GM19035 (cell line): Measurements from ENCODE around the gene TOP3A.
"Not testable (repeated sequence)": the region's sequence is repeated elsewhere in the genome, so short reads cannot be mapped to it uniquely, and the experiment has no call there.

Source experiments
- ATAC-seq: cut with Tn5 transposase; IDR thresholded peaks from one replicate; pipeline ENCODE4 v1.9.1; 2021; ENCODE audit not compliant: unreplicated experiment

The TOP3A gene

GRCh38 chr17:18324140-18325050, 9.6 kb upstream of the TOP3A start:
- no peak for ATAC-seq

- ATAC-seq, result no peak
Observed at GRCh38 chr17:18323507-18324139, 8.8 kb upstream of the TOP3A start.

- ATAC-seq, result no peak
Observed at GRCh38 chr17:18323007-18323406, 8.2 kb upstream of the TOP3A start.

DNA sequence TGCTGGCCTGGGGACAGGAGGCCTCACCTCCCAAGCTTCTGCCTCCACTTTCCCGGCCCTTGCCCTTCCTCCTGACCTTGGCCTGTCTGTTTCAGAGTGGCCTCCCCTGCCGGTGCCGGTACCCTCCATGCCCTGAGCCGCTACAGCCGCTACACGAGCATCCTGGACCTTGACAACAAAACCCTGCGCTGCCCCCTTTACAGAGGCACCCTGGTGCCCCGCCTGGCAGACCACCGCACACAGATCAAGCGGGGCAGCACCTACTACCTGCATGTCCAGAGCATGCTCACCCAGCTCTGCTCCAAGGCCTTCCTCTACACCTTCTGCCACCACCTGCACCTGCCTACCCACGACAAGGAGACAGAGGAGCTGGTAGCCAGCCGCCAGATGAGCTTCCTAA, 7.7 kb upstream of the TOP3A start:
- no peak for ATAC-seq

DNA sequence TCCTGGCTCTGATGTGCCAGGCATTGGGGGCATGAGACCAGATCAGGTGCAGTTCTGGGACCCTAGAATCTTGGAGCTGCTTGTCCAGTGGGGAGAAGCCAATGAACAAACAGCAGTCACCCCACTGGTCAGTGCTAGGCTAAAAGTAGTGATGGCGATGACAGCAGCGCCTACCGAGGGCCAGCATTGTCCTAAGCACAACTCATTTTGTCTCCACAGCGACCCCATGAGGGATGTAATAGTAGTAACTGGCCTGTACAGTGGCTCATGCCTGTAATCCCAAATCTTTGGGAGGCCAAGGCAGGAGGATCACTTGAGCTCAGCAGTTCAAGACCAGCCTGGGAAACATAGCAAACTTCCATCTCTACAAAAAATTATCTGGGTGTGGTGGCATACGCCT, 6.5 kb upstream of the TOP3A start:
- no peak for ATAC-seq

DNA sequence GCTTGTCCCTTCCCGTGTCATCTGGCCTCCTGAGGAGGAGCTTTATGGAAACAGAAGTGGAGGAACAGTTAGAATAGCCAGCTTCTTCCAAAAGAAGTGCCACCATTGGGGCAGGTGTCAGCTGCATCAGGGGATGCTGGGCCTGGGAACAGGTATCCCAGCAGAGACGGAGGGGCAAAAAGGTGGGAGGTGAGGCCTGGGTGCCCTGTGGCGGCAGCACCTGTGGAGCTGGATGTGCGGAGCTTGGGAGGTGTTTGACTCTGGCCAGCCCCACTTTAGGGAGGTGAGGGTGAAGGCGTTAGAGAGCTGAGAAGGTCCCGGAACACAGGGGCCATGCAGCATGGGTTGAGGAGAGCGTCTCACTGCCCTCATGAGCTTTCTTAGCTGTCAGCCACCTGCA, 5.5 kb upstream of the TOP3A start:
- ATAC-seq, result no peak

GRCh38 chr17:18319604-18320256, 4.9 kb upstream of the TOP3A start:
- no peak for ATAC-seq

- ATAC-seq, result no peak
Observed at GRCh38 chr17:18318771-18319450, 4.1 kb upstream of the TOP3A start.

DNA sequence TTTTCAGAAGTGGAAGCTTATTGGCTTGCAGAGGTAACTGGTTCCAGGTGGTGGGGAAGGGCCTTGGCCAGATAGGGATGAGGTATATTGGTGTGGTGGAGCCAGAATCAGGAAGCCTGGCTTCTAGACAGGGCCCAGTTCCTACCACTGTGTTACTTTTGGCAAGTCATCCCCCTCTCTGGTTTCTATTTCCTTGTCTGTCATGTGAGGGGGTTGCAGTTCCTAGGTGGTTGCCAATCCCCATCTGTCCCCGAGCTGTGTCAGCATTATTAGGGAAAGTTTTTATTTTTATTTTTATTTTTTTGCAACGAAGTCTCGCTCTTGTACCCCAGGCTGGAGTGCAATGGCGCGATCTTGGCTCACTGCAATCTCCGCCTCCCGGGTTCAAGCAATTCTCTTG, 3.3 kb upstream of the TOP3A start:
- ATAC-seq, result no peak

- no peak for ATAC-seq
Observed at GRCh38 chr17:18315961-18316360, 1.2 kb upstream of the TOP3A start.

- ATAC-seq, result no peak
Observed at GRCh38 chr17:18315562-18315922, 748 bp upstream of the TOP3A start.

- peak; percentile 19 for ATAC-seq
Observed at GRCh38 chr17:18314059-18314730, 599 bp downstream of the TOP3A start.

GRCh38 chr17:18309202-18309601, 5.6 kb downstream of the TOP3A start:
- ATAC-seq, result no peak

GRCh38 chr17:18303206-18303605, 11.6 kb downstream of the TOP3A start:
- ATAC-seq, result not testable (repeated sequence)

- no peak for ATAC-seq
Observed at GRCh38 chr17:18300725-18301480, 13.9 kb downstream of the TOP3A start.

DNA sequence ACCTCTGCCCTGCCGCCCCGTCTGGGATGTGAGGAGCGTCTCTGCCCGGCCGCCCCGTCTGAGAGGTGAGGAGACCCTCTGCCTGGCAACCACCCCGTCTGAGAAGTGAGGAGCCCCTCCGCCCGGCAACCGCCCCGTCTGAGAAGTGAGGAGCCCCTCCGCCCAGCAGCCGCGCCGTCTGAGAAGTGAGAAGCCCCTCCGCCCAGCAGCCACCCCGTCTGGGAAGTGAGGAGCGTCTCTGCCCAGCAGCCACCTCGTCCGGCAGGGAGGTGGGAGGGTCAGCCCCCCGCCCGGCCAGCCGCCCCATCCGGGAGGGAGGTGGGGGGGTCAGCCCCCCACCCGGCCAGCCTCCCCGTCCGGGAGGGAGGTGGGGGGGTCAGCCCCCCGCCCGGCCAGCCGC, 16.7 kb downstream of the TOP3A start:
- ATAC-seq, result not testable (repeated sequence)

GRCh38 chr17:18291718-18292540, 22.9 kb downstream of the TOP3A start:
- ATAC-seq, result no peak

DNA sequence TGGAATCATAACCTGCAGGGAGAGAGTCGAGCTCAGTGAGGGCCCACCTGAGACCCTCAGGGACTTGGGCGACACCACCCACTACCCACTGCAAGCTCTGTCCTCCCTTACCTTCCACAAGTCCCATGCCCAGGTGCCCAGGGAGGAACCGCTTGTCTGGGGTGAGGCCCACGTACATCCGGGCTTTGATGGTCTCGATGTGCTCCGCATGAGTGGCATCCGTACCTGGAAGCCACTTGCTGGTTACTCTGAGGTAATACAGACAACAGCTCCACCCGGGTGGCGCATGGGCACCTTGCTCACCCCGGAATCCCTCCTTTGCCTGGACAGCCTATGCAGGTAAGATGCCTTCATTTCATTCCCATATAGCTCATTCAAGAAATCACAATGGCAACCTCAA, 29.5 kb downstream of the TOP3A start:
- ATAC-seq, result no peak

- ATAC-seq, result no peak
Observed at GRCh38 chr17:18281788-18282187, 33.0 kb downstream of the TOP3A start.
